ENCODE results near the gene TTI1. TPM values are rescaled to one million over a fixed set of nuclear protein-coding genes. Genes with fewer than 3 reads are reported as not detected.

The TTI1 gene
- total RNA-seq, 1 donor from 2014 or later: 18.0 TPM

DNA sequence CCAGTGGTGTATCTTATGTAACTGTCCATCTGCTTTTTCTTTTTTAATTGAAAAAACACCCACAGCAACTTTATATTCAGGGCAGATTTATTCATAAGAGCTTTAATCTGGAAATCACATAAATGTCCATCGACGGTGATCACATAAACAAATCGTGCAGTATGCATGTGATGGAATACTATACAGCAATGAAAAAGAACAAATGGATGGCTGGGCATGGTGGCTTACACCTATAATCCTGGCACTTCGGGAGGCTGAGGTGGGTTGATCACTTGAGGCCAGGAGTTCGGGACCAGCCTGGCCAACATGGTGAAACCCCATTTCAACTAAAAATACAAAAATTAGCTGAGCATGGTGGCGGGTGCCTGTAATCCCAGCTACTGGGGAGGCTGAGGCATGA lies 91.3 kb downstream of the TTI1 start:
- intact Hi-C loops (cut with DNase I): no loop called here
- Histone ChIP-seq H3K4me3 (no peak overlapping the region), H3K36me3 (no peaks in the 10 kb centered on the region), H3K27ac (no peak overlapping the region), H3K9me3 (no peaks in the 10 kb centered on the region), H3K4me1 (no peaks in the 10 kb centered on the region), H3K27me3 (no peaks in the 10 kb centered on the region)
- TF ChIP-seq CTCF (IDR thresholded peaks at IDR 0.05): no peak
- no peak for DNase-seq (ENCODE audit: low spot score in 2 of 2)

- intact Hi-C loops (cut with DNase I): no loop called here
Observed at GRCh38 chr20:37941332-37941731, 91.9 kb downstream of the TTI1 start.

GRCh38 chr20:37940858-37941257 lies 92.4 kb downstream of the TTI1 start:
- DNase-seq (ENCODE audit: low spot score in 2 of 2): peak in 1 of 2 donors; percentile 11
- Histone ChIP-seq H3K27me3 (no peaks in the 10 kb centered on the region), H3K27ac (no peak overlapping the region), H3K9me3 (no peaks in the 10 kb centered on the region), H3K4me3 (no peak overlapping the region), H3K4me1 (no peaks in the 10 kb centered on the region), H3K36me3 (no peaks in the 10 kb centered on the region)
- no peak for TF ChIP-seq CTCF (IDR thresholded peaks at IDR 0.05)
- intact Hi-C loops (cut with DNase I): no loop called here

More at GRCh38 chr20:37941332-37941731, 91.9 kb downstream of the TTI1 start:
- peak in 1 of 2 donors; percentile 33 for DNase-seq (ENCODE audit: low spot score in 2 of 2)
- H3K4me1 ChIP-seq: no peaks in the 10 kb centered on the region
- no peak for TF ChIP-seq CTCF (IDR thresholded peaks at IDR 0.05)
- no peaks in the 10 kb centered on the region for H3K36me3 ChIP-seq
- no peak overlapping the region for H3K27ac ChIP-seq
- no peaks in the 10 kb centered on the region for H3K9me3 ChIP-seq
- H3K4me3 ChIP-seq: no peak overlapping the region
- no peaks in the 10 kb centered on the region for H3K27me3 ChIP-seq

GRCh38 chr20:37939701-37940560 lies 93.3 kb downstream of the TTI1 start:
- Histone ChIP-seq H3K27me3 (no peaks in the 10 kb centered on the region), H3K4me3 (no peak overlapping the region), H3K9me3 (no peaks in the 10 kb centered on the region), H3K36me3 (no peaks in the 10 kb centered on the region), H3K4me1 (no peaks in the 10 kb centered on the region), H3K27ac (no peak overlapping the region)
- DNase-seq (ENCODE audit: low spot score in 2 of 2): peak in 1 of 2 donors; percentile 42
- intact Hi-C loops (cut with DNase I): no loop called here
- TF ChIP-seq CTCF (IDR thresholded peaks at IDR 0.05): no peak

GRCh38 chr20:37938954-37939353 lies 94.3 kb downstream of the TTI1 start:
- Histone ChIP-seq H3K4me1 (no peaks in the 10 kb centered on the region), H3K36me3 (no peaks in the 10 kb centered on the region), H3K4me3 (no peak overlapping the region), H3K27ac (no peak overlapping the region), H3K27me3 (no peaks in the 10 kb centered on the region), H3K9me3 (no peaks in the 10 kb centered on the region)
- TF ChIP-seq CTCF (IDR thresholded peaks at IDR 0.05): no peak
- DNase-seq (ENCODE audit: low spot score in 2 of 2): peak in 1 of 2 donors; percentile 37
- intact Hi-C loops (cut with DNase I): no loop called here

All from ascending aorta (tissue), 2 donors.